ENCODE measurements around the gene HTR4.

- TF ChIP-seq CTCF (IDR thresholded peaks at IDR 0.05) = no peak
- TF ChIP-seq EP300 (IDR thresholded peaks at IDR 0.05) = no peak
Measured at GRCh38 chr5:148471379-148471778, 182.9 kb downstream of the HTR4 start.
